ENCODE results near the gene TEX19.
"Not testable (repeated sequence)": the region's sequence is repeated elsewhere in the genome, so short reads cannot be mapped to it uniquely, and the experiment has no call there.

TEX19 gene

GRCh38 chr17:82377294-82377693, 18.2 kb downstream of the TEX19 start:
- DNase-seq (ENCODE audit: low read depth), result not testable (repeated sequence)

DNA sequence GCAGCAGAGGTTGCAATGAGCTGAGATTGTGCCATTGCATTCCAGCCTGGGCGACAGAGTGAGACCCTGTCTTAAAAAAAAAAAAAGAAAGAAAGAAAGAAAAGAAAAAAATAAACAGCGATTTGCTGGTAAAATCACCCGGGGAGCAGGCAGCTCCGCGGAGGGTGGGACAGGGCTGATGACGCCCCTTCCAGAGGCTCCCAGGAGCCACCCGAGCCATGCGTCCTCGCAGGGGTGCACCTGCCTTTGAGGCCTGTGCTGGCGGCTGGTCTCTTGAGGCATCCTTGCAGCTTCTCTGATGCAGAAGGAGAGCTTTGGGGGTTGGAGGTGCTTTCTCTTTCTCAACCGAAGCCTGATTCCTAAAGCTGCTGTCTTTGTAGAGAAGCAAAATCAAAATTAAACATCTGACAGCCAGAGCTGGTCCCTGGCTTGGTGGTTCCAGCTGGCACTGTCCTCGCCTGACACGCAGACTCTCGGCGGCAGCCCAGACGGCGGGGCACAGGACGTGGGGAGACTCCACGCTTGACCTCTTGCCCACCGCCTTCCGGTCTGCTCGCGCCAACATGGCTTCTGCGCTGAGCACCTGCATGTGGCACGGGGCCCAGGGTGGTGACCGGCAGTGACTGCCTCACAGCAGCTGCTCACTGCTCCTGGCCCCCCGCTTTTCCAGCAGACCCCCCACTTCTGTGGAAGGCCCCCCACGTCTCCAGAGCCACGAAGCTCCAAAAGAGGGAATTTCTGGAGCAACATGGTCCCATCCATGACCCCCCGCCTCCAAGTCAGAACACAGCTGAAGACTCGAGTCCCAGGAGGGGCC, 19.1 kb downstream of the TEX19 start:
- DNase-seq (ENCODE audit: low read depth), result no peak

- no peak for DNase-seq (ENCODE audit: low read depth)
Measured at GRCh38 chr17:82378741-82379021, 19.6 kb downstream of the TEX19 start.

DNA sequence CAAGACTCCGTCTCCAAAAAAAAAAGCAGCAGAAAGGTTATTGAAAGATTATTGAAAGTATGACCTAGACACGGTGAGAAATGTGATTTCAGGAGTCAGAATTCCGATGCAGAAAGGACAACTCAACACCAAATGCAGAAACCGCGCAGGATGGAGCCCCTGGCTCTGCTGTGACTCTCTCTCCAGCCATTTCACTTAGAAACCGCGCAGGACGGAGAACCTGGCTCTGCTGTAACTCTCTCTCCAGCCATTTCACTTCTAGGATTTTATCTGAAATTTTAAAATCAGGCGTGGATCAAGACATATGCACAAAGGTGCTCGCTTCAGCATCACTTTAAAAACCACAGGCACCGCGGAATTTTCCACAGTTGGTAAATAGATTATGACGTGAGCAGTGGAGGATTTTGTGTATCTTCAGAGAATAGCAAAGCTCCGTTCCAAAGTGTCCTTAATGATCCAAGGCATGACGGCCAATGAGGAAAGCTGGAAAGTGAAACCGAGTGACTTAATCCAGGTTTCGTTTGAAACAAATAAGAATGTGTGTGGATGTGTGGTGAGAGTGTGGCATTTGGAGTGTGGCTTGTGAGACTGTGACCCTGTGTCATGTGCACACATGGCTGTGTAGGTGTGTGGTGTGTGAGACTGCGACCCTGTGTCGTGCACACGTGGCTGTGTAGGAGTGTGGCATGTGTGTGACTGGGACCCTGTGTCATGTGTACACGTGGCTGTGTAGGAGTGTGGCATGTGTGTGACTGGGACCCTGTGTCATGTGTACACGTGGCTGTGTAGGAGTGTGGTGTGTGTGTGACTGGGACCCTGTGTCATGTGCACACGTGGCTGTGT, 22.0 kb downstream of the TEX19 start:
- DNase-seq (ENCODE audit: low read depth), result no peak

DNA sequence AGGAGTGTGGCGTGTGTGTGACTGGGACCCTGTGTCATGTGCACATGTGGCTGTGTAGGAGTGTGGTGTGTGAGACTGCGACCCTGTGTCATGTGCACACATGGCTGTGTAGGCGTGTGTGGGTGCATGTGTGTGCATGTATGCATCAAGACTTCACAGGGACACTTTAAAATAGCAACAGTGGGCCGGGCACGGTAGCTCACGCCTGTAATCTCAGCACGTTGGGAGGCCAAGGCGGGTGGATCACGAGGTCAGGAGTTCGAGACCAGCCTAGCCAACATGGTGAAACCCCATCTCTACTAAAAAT, 22.6 kb downstream of the TEX19 start:
- DNase-seq (ENCODE audit: low read depth), result not testable (repeated sequence)

- not testable (repeated sequence) for DNase-seq (ENCODE audit: low read depth)
Measured at GRCh38 chr17:82382220-82382932, 23.3 kb downstream of the TEX19 start.

DNA sequence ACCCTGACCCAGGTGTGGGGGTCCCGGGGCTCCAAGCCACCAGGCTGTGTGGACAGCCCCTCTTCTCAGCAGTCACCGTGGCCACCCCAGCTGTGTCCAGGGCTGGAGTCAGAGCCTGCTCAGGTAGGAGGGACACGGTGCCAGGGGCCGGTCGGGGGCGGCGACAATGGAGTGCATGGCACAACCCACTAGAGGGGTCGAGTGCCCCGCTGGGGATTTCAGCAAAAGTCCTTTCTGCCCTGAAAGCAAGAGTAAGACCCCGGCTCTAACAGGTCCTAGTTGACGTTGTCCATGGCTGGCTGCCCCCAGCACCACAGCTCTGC, 23.8 kb downstream of the TEX19 start:
- no peak for DNase-seq (ENCODE audit: low read depth)

DNA sequence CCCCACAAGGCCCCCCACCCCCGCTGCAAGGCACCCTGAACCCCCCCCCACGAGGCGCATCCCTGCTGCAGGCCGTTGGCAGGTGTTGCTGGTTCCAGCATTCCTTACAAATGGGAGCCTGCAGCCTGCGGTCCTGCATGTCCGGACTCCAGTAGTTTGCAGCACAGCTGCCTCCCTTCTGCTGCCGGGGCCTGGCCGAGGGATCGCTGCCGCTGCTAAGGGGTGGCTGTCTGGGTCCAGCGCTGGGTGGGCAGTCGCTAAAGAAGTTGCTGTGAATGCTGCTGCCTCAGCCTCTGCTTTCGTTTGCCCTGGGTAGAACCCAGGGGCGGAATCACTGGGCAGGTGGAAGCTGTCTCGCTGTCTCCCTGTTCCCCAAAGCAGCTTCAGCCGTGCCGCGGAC, 24.4 kb downstream of the TEX19 start:
- no peak for DNase-seq (ENCODE audit: low read depth)

- DNase-seq (ENCODE audit: low read depth), result no peak
Measured at GRCh38 chr17:82384051-82384729, 25.1 kb downstream of the TEX19 start.

DNA sequence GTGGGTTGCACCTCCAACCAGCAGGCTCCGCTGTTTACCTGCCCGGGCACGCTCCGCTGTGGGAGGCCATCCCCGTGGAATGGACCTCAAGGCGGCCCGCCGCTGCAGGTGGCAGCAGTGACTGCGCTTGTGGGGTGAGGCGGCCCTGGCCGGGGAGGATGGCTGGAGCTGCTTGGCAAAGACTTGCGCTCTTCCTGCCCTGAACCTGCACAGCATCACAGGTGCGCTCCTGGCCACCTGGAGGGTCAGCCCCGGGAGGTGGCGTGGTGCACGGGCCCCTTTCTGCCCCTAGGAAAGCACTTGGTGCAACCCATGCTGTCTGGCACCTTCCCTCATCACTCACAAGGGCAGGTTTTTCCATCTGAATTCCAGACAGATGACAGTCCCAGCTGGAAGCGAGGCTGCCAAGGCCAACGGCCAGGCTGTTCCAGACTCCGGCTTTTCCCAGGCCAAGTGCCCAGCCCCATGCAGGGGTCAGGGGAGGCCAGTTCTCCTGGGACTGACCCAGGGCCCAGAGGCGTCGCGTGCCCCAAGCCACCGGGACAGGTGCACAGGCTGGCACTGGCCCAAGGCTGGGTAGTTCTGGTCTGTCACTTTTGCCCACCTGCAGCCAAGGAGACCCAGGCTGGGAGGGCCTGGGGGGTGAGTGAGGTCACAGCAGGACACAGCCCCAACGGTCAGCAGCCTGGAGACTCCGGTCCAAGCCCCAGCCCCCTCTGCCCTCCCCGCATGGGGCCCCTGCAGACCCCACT, 25.9 kb downstream of the TEX19 start:
- DNase-seq (ENCODE audit: low read depth), result no peak

GRCh38 chr17:82385559-82386254, 26.7 kb downstream of the TEX19 start:
- no peak for DNase-seq (ENCODE audit: low read depth)

DNA sequence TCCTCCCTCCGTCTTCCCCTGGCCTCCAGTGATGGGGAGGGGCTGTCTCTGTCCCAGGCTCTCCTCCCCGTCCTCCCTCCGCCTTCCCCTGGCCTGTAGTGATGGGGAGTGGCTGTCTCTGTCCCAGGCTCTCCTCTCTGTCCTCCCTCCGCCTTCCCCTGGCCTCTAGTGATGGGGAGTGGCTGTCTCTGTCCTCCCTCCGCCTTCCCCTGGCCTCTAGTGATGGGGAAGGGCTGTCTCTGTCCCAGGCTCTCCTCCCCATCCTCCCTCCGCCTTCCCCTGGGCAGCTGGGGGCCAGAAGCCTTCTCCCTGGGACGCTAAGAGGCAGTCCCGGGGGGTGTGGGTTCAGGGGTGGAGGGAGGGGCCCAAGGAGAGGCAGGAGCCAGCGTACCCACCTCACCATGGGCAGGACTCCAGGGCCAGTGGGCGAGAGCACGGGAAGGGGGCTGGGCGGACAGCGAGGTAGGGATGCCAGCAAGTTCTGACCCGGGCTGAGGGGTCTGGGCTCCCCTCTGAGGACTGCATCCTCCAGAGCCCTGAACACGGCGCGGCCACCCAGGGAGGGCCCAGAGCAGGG, 27.3 kb downstream of the TEX19 start:
- DNase-seq (ENCODE audit: low read depth), result no peak

DNA sequence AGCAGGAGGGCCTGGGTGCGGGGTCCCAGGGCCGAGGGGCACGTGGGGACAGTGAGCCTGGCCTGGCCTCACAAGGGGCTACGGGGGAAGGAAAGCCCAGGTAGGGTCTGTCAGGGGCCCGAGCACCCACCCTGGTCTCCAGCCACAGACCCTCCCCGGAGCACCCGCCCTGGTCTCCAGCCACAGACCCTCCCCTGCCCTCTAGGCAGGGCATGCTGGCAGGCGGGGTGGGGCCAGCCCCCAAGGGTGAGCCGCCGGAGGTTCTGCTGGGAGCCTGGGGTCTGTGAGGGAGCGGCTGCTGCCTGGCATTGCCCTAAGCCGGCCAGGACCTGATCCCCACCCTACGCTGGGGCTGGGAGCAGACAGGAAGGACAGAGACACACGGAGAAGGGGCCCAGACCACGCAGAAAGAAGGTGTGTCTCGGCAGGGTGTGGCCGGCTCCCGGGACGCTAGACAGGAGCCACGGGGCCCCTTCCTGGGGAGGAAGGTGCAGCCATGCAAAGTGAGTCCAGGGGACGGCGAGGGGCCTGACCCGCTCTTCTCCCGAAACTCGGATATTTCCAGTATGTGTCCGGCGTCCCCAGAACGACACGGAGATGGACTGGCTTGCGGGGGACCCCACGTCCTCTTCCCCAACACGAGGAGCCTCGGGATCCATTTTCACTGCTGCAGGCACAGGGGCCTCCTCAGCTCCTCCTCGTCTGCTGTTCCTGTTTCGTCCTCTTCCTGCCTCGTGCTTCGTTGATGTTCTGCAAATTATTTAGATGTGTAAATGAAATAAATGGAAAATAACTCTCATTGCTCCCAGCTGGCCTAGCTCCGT, 28.0 kb downstream of the TEX19 start:
- no peak for DNase-seq (ENCODE audit: low read depth)

DNA sequence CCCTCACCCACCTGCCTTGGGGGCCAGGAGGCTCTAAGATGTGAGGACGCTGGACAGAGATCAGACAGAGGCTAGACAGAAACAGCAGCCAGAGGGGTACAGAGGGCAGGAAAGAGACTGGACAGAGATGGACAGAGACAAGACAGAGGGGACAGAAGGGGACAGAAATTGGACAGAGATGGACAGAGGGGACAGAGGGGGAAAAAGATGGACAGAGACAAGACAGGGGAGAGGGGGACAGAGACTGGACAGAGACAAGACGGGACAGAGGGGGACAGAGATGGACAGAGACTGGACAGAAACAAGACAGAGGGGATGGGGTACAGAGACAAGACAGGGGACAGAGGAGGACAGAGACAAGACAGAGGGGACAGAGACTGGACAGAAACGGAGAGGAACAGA, 28.7 kb downstream of the TEX19 start:
- DNase-seq (ENCODE audit: low read depth), result no peak

- DNase-seq (ENCODE audit: low read depth), result no peak
Measured at GRCh38 chr17:82388223-82388921, 29.3 kb downstream of the TEX19 start.

DNA sequence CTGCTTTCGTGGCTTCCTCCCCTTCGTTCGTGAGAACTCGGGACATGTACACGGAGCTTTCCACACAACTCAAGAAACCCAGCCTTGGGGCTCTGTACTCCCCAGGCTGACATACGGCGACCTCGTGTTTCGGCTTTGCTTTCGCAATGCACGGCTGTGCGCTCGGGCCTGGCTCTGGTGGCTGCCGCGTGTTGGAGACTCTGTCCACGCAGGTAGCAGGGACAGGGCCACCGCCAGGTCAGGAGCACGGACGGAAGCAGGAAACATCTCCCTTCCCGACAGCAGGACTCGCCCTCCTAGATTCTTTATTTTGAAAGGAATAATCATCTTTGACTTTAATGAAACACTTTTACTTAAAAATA, 29.9 kb downstream of the TEX19 start:
- DNase-seq (ENCODE audit: low read depth), result no peak

- DNase-seq (ENCODE audit: low read depth), result no peak
Measured at GRCh38 chr17:82389379-82389778, 30.3 kb downstream of the TEX19 start.

DNA sequence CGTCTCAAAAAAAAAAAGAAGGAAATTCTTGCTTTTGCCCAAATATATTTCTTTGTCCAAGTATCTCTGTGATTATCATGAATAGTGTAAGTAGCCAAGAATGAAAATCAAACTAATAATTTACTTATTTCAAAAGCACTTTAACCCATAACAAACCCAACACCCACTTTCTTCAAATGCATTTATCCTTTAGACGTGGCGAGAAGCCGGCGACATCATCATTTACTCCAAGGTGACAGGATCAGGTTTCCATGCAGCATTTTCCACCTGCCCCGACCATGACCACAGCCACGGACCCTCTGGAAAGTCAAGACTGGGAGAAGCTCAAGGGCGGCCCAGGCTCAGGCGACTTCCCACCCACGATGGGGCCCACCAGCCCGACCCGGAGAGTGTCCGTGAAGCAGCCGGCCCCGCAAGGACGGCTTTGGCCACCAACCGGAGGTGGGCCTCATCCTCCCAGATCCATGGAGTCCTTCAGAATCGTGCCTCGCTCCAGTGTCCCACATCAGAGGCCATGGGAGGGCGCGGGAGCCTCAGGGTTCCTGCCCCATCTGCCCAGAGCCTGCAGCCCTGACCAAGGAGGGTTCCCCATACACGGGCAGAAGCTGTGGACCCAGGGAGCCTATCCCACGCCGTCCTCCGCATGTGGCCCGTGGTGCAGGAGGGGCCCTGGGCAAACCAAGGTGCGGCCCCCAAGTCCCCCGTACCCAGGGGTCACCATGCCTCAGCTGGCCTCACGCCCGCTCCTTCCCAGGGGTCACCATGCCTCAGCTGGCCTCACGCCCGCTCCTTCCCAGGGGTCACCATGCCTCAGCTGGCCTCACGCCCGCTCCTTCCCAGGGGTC, 31.2 kb downstream of the TEX19 start:
- no peak for DNase-seq (ENCODE audit: low read depth)
